GM23338 (cell line): ENCODE results near the gene ITIH3. TPM values are rescaled to one million over a fixed set of nuclear protein-coding genes. Genes with fewer than 3 reads are reported as not detected.

Source experiments
- ATAC-seq: fragments of 200-7000 bp; cut with Tn5 transposase; 3 replicates; pipeline ENCODE4 v1.9.1; 2020
- DNase-seq: peaks from one replicate; pipeline ENCODE4 v3.0.0-alpha.2; 2015; ENCODE audit warnings: low spot score
- H2AFZ ChIP-seq: fragments of 200-600 bp; sonication (generic); 2 replicates; pipeline ENCODE4 v1.8.0; 2016; ENCODE audit warnings: antibody characterized with exemption, mild to moderate bottlenecking, moderate library complexity
- H3F3A ChIP-seq: fragments of 200-600 bp; sonication (generic); replicated peaks from 2 replicates; pipeline ENCODE4 v1.8.0; 2017; ENCODE audit warnings: antibody characterized with exemption, mixed run types, low read depth
- H3K27ac ChIP-seq: fragments of 200-600 bp; sonication (generic); 2 replicates; pipeline ENCODE4 v1.6.1; 2016; ENCODE audit warnings: low read depth
- H3K27me3 ChIP-seq: fragments of 200-600 bp; sonication (generic); 2 replicates; pipeline ENCODE4 v1.8.0; 2016; ENCODE audit warnings: mild to moderate bottlenecking, mixed run types, moderate library complexity; ENCODE audit not compliant: insufficient read depth
- H3K36me3 ChIP-seq: fragments of 200-600 bp; sonication (generic); 2 replicates; pipeline ENCODE4 v1.8.0; 2016; ENCODE audit warnings: mild to moderate bottlenecking; ENCODE audit not compliant: insufficient read depth
- H3K4me1 ChIP-seq: fragments of 200-600 bp; sonication (generic); 2 replicates; pipeline ENCODE4 v1.8.0; 2016; ENCODE audit warnings: mild to moderate bottlenecking, moderate library complexity; ENCODE audit not compliant: insufficient read depth
- H3K4me2 ChIP-seq: fragments of 200-600 bp; sonication (generic); 2 replicates; pipeline ENCODE4 v1.7.1; 2017; ENCODE audit warnings: mixed run types
- H3K4me3 ChIP-seq: fragments of 200-600 bp; sonication (generic); 2 replicates; pipeline ENCODE4 v1.6.1; 2016; ENCODE audit warnings: mixed run types
- H3K79me2 ChIP-seq: fragments of 200-600 bp; sonication (generic); replicated peaks from 2 replicates; pipeline ENCODE4 v1.8.0; 2017; ENCODE audit warnings: mild to moderate bottlenecking; ENCODE audit not compliant: insufficient read depth
- H3K9me2 ChIP-seq: fragments of 200-600 bp; sonication (generic); 2 replicates; pipeline ENCODE4 v1.8.0; 2017; ENCODE audit not compliant: insufficient read depth
- H4K20me1 ChIP-seq: fragments of 200-600 bp; sonication (generic); replicated peaks from 2 replicates; pipeline ENCODE4 v1.8.0; 2017; ENCODE audit warnings: mild to moderate bottlenecking; ENCODE audit not compliant: insufficient read depth
- H3K27ac Mint-ChIP-seq: 2 replicates; pipeline ENCODE4 v1.8.0; 2020; ENCODE audit warnings: inconsistent platforms, mild to moderate bottlenecking, moderate library complexity, mixed read lengths
- H3K27me3 Mint-ChIP-seq: 3 replicates; pipeline ENCODE4 v1.8.0; 2022; ENCODE audit warnings: low read depth, mild to moderate bottlenecking, moderate library complexity, mixed read lengths, inconsistent platforms; ENCODE audit not compliant: insufficient read depth, poor library complexity
- H3K36me3 Mint-ChIP-seq: 3 replicates; pipeline ENCODE4 v1.8.0; 2021; ENCODE audit warnings: low read depth, mild to moderate bottlenecking, inconsistent platforms, moderate library complexity, mixed read lengths
- H3K4me1 Mint-ChIP-seq: 3 replicates; pipeline ENCODE4 v1.8.0; 2020; ENCODE audit warnings: mild to moderate bottlenecking, inconsistent platforms, mixed read lengths
- H3K4me3 Mint-ChIP-seq: 3 replicates; pipeline ENCODE4 v1.8.0; 2021; ENCODE audit warnings: moderate library complexity, mild to moderate bottlenecking, inconsistent platforms, mixed read lengths
- H3K9me3 Mint-ChIP-seq: 3 replicates; pipeline ENCODE4 v1.8.0; 2020; ENCODE audit warnings: moderate library complexity, mild to moderate bottlenecking, inconsistent platforms, mixed read lengths
- CREB1 ChIP-seq: fragments of 250-450 bp; sonication (Bioruptor Pico); IDR thresholded peaks from 2 replicates; pipeline ENCODE4 v1.5.0; 2020; ENCODE audit warnings: low read depth, mild to moderate bottlenecking, moderate library complexity
- ETS1 ChIP-seq: IDR thresholded peaks from 2 replicates; pipeline ENCODE4 v1.6.1; 2016; ENCODE audit warnings: antibody characterized with exemption
- EZH2 ChIP-seq: fragments of 200-600 bp; sonication (generic); IDR thresholded peaks from one replicate; pipeline ENCODE4 v1.8.0; 2017; ENCODE audit warnings: antibody characterized with exemption, mild to moderate bottlenecking, low read depth; ENCODE audit not compliant: unreplicated experiment
- NANOG ChIP-seq: IDR thresholded peaks from 2 replicates; pipeline ENCODE4 v1.6.1; 2016; ENCODE audit warnings: antibody characterized with exemption, borderline replicate concordance
- STAT1 ChIP-seq: IDR thresholded peaks from one replicate; pipeline ENCODE4 v1.6.1; 2016; ENCODE audit warnings: antibody characterized with exemption; ENCODE audit not compliant: unreplicated experiment
- ZNF114 ChIP-seq: fragments of 250-450 bp; sonication (Bioruptor Pico); IDR thresholded peaks from 2 replicates; pipeline ENCODE4 v1.5.0; 2020; ENCODE audit warnings: mild to moderate bottlenecking, moderate library complexity
- ZNF331 ChIP-seq: fragments of 250-450 bp; sonication (Bioruptor Pico); IDR thresholded peaks from 2 replicates; pipeline ENCODE4 v1.5.0; 2020; ENCODE audit warnings: low read depth, mild to moderate bottlenecking, moderate library complexity
- polyA plus RNA-seq: library from polyadenylated mRNA; unstranded; fragments of >200 nt; fragmentation: Nextera tagmentation; extraction: Ambion mirVana; gene quantifications from 2 replicates; pipeline ENCODE4 v1.2.1, GENCODE V29; 2016
- total RNA-seq: library from RNA; depleted of rRNA; stranded (reverse); fragments of >200 nt; shearing (Covaris generic); gene quantifications from 2 replicates; pipeline ENCODE4 v1.2.3, GENCODE V29; 2014
- TF ChIP-seq, protein P1 (sequence below): IDR thresholded peaks from one replicate; pipeline ENCODE4 v1.6.1; 2018; ENCODE audit warnings: antibody characterized with exemption; ENCODE audit not compliant: unreplicated experiment

The ITIH3 gene
- total and polyA plus RNA-seq, 2 experiments from 2014 or later: not detected

GRCh38 chr3:52852419-52852818 is 57.8 kb downstream of the ITIH3 start (continued):
- TF ChIP-seq, protein P1, sequence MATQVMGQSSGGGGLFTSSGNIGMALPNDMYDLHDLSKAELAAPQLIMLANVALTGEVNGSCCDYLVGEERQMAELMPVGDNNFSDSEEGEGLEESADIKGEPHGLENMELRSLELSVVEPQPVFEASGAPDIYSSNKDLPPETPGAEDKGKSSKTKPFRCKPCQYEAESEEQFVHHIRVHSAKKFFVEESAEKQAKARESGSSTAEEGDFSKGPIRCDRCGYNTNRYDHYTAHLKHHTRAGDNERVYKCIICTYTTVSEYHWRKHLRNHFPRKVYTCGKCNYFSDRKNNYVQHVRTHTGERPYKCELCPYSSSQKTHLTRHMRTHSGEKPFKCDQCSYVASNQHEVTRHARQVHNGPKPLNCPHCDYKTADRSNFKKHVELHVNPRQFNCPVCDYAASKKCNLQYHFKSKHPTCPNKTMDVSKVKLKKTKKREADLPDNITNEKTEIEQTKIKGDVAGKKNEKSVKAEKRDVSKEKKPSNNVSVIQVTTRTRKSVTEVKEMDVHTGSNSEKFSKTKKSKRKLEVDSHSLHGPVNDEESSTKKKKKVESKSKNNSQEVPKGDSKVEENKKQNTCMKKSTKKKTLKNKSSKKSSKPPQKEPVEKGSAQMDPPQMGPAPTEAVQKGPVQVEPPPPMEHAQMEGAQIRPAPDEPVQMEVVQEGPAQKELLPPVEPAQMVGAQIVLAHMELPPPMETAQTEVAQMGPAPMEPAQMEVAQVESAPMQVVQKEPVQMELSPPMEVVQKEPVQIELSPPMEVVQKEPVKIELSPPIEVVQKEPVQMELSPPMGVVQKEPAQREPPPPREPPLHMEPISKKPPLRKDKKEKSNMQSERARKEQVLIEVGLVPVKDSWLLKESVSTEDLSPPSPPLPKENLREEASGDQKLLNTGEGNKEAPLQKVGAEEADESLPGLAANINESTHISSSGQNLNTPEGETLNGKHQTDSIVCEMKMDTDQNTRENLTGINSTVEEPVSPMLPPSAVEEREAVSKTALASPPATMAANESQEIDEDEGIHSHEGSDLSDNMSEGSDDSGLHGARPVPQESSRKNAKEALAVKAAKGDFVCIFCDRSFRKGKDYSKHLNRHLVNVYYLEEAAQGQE: no peak
- no peak for TF ChIP-seq ZNF331
- TF ChIP-seq EZH2: no peak
- TF ChIP-seq STAT1: no peak
- TF ChIP-seq ETS1: no peak
- TF ChIP-seq CREB1: no peak
- TF ChIP-seq ZNF114 (CRISPR knock-in tag): no peak
- TF ChIP-seq NANOG: no peak

DNA sequence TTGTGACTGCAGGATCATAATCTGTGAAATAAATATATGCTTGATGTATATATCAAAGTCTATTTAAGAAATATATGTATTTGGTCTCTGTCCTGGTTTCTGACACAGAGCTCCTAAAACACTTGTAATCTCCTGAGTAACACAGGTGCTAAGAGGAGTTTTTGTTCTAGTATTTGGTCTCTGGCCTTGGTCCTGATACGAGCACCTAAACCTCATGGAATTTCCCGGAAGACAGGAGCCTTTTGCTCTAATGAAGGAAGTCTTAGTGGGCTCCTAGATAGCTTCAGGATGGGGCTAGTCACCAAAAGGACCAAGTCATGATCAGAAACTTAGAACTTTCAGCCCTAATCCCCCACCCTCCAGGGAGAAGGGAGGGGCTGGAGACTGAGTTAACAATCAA is 59.4 kb downstream of the ITIH3 start:
- no peaks in the 10 kb centered on the region for H3K79me2 ChIP-seq
- no peak overlapping the region for H3K27ac ChIP-seq
- no peak overlapping the region for H3K4me3 ChIP-seq
- H3K9me3 Mint-ChIP-seq: no peaks in the 10 kb centered on the region
- H3K9me2 ChIP-seq: no peaks in the 10 kb centered on the region
- no peaks in the 10 kb centered on the region for H3K27me3 ChIP-seq
- no peaks in the 10 kb centered on the region for H3K4me1 Mint-ChIP-seq
- H4K20me1 ChIP-seq: peaks cover 7% of the 10 kb centered on the region; the same call in 1 of the 2 replicates
- H3K27me3 Mint-ChIP-seq: no peaks in the 10 kb centered on the region
- no peaks in the 10 kb centered on the region for H3K36me3 ChIP-seq
- DNase-seq (peak; percentile 69), ATAC-seq (peak; percentile 42)
- no peak overlapping the region for H3K4me3 Mint-ChIP-seq
- no peaks in the 10 kb centered on the region for H3F3A ChIP-seq
- no peaks in the 10 kb centered on the region for H3K4me1 ChIP-seq
- H2AFZ ChIP-seq: no peak overlapping the region
- TF ChIP-seq, protein P1: peak; percentile 67
- no peak for TF ChIP-seq ZNF114 (CRISPR knock-in tag)
- H3K27ac Mint-ChIP-seq: no peak overlapping the region
- H3K4me2 ChIP-seq: no peak overlapping the region
- peaks cover 12% of the 10 kb centered on the region for H3K36me3 Mint-ChIP-seq
